Body of pancreas (tissue), 4 donors: ENCODE data around the gene FAM111B. TPM values are rescaled to one million over a fixed set of nuclear protein-coding genes. Genes with fewer than 3 reads are reported as not detected.

Experiments used
- ATAC-seq: fragments of 150-250 bp; one replicate; pipeline ENCODE4 v1.9.1; 2016
- DNase-seq, 4 donors: peaks; one replicate each; pipeline ENCODE4 v3.0.0-alpha.2; 2019
- H3K27ac ChIP-seq, 4 donors: fragments of 200-600 bp; sonication (generic); 1 replicate in 3 of 4; 2 replicates in 1 of 4; pipeline versions ENCODE4 v1.5.1 to v1.6.1; 2016 to 2019; ENCODE audit warnings: mild to moderate bottlenecking in 1 of 4, mixed read lengths in 1 of 4, moderate library complexity in 1 of 4
- H3K27me3 ChIP-seq, 2 donors: fragments of 200-600 bp; sonication (generic); one replicate each; pipeline ENCODE4 v1.6.0; 2016; ENCODE audit warnings: mild to moderate bottlenecking in 1 of 2
- H3K36me3 ChIP-seq, 2 donors: fragments of 200-600 bp; sonication (generic); replicated peaks in 1 of 2; 2 replicates each; pipeline ENCODE4 v1.5.1; 2016; ENCODE audit warnings: low read depth in 2 of 2; ENCODE audit not compliant: insufficient read depth in 1 of 2
- H3K4me1 ChIP-seq: fragments of 200-600 bp; sonication (generic); one replicate; pipeline ENCODE4 v1.6.0; 2016
- H3K4me3 ChIP-seq, 2 donors: fragments of 200-600 bp; sonication (generic); 1 replicate in 1 of 2; 2 replicates in 1 of 2; pipeline ENCODE4 v1.5.1; 2016 to 2019
- H3K9me3 ChIP-seq, 3 donors: fragments of 200-600 bp; sonication (generic); 1 replicate in 2 of 3; 2 replicates in 1 of 3; pipeline ENCODE4 v1.5.1; 2016
- CTCF ChIP-seq, 7 experiments: fragments of 450-650 bp in 4 of 7; fragments of 200-600 bp in 3 of 7; sonication (generic) in 3 of 7; IDR thresholded peaks; one replicate each; pipeline ENCODE4 v1.5.1; 2016 to 2019; ENCODE audit warnings: antibody characterized with exemption in 7 of 7
- POLR2A ChIP-seq, 3 donors: fragments of 450-650 bp; IDR thresholded peaks; one replicate each; pipeline ENCODE4 v1.6.1; 2016; ENCODE audit warnings: antibody characterized with exemption in 3 of 3, mild to moderate bottlenecking in 2 of 3
- WGBS, 2 donors: methylation state at CpG; one replicate each; pipeline ENCODE4 v1.1.5; 2017; 5-methylcytosine and 5-hydroxymethylcytosine counted together
- intact Hi-C: fragments of 100-400 bp; cut with DNase I; formaldehyde crosslinking; loops from one replicate; pipeline ENCODE4 v1.15.1; 2023
- total RNA-seq, 2 donors: library from RNA; depleted of rRNA; stranded (reverse); fragments of >200 nt; gene quantifications; one replicate each; pipeline ENCODE4 v1.1.0, GENCODE V29; 2016

The FAM111B gene
- total RNA-seq, 2 donors from 2014 or later = 0.33 TPM; not detected in 1

GRCh38 chr11:59176330-59176729, 69.3 kb downstream of the FAM111B start:
- ATAC-seq (no peak), DNase-seq (no peak)
- no peak overlapping the region for H3K4me3 ChIP-seq
- TF ChIP-seq POLR2A (IDR thresholded peaks at IDR 0.05) (no peak), CTCF (IDR thresholded peaks at IDR 0.05) (no peak)
- H3K27me3 ChIP-seq = no peaks in the 10 kb centered on the region
- 87 to 95% methylated on average over 7 of the region's 7 CpGs for WGBS, 2 donors
- intact Hi-C loops = no loop called here
- no peak overlapping the region for H3K27ac ChIP-seq
- peaks cover 25% of the 10 kb centered on the region for H3K4me1 ChIP-seq
- no peaks in the 10 kb centered on the region for H3K9me3 ChIP-seq
- no peaks in the 10 kb centered on the region for H3K36me3 ChIP-seq

Other genes starting within 250 kb of the FAM111B start
- under 1 TPM in 1 of 2 donors, not detected in 1; 0.78 TPM for gene GLYATL1, start 167.7 kb upstream of the FAM111B start, total RNA-seq
- not detected for gene GLYATL1B, start 20.9 kb upstream of the FAM111B start, total RNA-seq
- 10 to 100 TPM; 17.4 to 43.8 TPM for gene FAM111A, start 35.6 kb downstream of the FAM111B start, total RNA-seq
- 10 to 100 TPM in 1 of 2 donors, 1 to 10 TPM in 1; 9.6 to 10.4 TPM for gene DTX4, start 64.9 kb downstream of the FAM111B start, total RNA-seq
- 1 to 10 TPM; 1.3 to 3.9 TPM for gene MPEG1, start 105.7 kb downstream of the FAM111B start, total RNA-seq